GM19099 (cell line): ENCODE measurements around the gene BAZ1B.

Source experiments
- POLR2A ChIP-seq: IDR thresholded peaks from 3 replicates; pipeline ENCODE4 v1.6.1; 2011; ENCODE audit warnings: low read depth; ENCODE audit not compliant: insufficient read length; ENCODE audit errors: extremely low read depth

Gene BAZ1B

DNA sequence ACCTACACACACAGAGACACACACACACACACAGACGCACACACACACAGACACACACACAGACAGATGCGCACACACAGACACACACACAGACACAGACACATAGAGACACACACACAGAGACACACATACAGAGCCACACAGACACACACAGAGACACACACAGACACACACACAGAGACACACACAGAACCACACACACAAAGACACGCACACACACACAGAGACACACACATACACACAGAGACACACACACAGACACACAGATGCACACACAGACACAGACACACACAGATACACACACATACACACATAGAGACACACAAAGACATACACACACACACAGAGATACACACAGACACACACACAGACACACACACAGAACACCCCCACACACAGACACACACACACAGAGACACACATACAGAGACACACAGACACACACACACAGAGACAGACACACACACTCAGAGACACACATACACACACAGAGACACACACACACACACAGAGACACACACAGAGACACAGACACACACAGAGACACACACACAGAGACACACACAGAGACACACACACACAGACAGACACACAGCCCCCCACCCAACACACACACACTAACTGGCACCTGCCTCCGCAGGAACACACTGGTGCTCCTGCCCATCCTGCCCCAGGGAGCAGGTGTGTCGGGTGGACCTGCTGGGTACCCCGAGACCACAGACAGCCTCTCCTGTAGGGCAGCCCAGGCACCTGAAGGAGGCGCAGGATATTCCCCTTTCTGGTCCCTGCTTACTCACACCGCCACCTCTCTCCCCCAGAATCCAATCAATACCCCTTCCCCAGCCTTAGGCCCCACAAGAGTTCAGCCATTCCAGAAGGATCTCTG lies 93.9 kb downstream of the BAZ1B start:
- no peak for TF ChIP-seq POLR2A

DNA sequence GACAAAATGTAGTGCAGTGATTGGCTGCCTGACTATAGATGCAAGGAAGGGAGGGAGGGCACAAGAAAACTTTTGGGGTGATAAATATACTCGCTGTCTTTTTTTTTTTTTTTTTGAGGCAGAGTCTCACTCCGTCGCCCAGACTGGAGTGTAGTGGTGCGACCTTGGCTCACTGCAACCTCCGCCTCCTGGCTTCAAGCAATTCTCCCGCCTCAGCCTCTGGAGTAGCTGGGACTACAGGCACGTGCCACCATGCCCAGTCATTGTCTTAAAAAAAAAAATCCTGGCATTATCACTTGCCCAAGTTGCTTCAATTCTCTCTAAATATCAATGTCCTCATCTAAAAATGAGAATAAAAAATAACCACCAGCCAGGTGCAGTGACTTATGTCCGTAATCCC lies 96.1 kb downstream of the BAZ1B start:
- TF ChIP-seq POLR2A = no peak

DNA sequence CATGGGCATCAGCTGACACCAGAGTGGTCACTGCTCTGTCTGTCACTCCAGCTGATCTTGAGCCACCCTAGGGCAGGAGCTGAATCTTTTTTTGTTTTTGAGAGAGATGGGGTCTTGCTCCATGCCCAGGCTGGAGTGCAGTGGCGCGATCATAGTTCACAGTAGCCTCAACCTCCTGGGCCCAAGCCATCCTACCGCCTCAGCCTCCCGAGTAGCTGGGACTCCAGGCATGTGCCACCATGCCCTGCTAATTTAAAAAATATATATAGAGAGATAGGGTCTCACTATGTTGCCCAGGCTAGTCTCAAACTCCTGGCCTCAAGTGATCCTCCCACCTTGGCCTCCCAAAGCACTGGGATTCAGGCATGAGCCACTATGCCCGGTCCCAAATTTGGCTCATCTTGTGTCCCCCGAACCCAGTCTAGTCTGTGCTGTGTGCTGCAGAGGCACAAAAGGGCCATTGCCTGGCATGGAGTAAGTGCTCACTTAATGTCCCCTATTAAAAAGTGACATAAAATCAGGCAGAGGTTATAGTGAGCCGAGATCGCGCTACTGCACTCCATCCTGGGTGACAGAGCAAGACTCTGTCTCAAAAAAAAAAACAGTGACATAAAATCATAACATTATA lies 96.6 kb downstream of the BAZ1B start:
- TF ChIP-seq POLR2A = no peak

DNA sequence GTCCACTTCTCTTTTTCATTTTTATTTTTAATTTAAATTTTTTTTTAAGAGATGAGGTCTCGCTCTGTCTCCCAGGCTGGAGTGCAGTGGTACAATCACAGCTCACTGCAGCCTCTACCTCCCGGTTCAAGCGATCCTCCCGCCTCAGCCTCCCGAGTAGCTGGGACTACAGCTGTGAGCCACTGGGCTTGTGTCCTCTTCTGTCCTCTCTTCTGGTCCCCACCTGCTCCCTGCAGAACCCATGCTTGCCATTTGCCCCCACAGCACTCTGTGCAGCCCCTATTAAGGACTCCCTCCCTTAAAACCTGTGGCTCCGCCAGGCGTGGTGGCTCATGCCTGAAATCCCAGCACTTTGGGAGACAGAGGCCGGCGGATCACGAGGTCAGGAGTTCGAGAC lies 97.6 kb downstream of the BAZ1B start:
- no peak for TF ChIP-seq POLR2A

DNA sequence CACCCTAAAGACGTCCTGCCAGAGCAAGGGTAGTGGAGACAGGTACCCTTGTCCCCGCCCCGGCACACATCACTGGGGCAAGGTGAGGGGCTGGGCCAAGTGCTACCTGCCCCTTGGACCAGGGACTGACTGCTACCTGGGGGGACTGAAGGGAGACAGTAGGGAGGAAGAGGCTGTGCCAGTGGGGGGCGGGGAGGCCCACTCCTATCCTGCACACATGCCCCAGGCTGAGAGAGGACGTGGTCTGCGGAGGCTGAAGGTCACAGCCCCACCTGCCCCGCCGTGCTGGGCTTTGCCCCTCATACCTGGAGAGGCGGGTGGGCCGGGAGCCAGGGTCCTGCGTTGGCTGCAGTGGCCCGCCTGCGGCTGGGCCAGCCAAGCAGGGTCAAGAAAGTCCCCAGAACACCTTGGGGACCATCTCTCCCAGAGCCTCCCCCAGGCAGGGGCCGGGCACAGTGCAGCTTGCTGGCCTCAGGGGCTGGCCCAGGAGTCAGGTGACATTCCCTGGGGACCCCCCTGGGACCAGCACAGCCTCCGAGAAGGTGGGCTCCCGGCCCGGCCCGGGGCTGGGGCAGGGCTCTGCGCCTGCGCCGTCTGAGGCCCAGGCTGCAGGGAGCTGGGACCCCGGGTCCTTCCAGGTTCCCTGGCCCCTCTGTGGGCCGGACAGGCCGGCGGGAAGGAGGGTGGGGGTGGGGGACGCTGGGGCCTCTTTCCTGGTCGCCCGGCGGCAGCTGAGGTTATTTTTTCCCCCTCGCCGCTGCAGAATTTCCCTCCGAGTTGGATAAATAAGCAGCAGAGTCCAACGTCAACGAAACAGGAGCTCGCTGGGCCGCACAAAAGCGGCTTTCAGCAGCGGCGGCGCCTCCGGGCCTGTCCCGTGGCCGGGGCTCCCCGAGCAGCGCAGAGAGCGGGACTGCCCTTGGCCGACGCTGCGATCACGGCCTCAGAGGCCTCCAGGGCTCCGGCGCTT lies 98.3 kb downstream of the BAZ1B start:
- no peak for TF ChIP-seq POLR2A

DNA sequence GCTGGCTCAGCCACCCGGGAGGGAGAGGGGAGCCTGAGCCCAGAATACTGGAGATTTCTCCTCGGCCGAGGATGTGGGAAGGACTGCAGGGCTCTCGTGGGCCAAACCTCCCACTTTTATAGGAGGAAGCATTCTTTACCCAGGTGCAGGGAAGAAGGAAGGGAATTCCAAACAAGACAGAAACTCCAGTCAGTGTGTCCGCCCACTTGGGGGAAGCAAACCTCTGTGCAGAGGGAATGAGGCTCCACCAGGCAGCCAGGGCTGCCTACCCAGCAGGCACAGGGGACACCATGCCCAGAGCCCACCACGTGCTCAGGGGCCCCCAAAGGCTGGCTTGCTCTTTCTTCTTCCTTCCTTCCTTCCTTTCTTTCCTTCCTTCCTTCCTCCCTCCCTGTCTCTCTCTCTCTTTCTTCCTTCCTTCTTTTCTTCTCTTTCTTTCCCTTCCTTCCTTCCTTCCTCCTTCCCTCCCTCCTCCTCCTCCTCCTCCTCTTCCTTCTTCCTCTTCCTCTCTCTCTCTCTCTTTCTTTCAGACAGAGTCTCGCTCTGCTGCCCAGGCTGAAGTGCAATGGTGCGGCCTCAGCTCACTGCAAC lies 103.9 kb downstream of the BAZ1B start:
- TF ChIP-seq POLR2A = no peak

DNA sequence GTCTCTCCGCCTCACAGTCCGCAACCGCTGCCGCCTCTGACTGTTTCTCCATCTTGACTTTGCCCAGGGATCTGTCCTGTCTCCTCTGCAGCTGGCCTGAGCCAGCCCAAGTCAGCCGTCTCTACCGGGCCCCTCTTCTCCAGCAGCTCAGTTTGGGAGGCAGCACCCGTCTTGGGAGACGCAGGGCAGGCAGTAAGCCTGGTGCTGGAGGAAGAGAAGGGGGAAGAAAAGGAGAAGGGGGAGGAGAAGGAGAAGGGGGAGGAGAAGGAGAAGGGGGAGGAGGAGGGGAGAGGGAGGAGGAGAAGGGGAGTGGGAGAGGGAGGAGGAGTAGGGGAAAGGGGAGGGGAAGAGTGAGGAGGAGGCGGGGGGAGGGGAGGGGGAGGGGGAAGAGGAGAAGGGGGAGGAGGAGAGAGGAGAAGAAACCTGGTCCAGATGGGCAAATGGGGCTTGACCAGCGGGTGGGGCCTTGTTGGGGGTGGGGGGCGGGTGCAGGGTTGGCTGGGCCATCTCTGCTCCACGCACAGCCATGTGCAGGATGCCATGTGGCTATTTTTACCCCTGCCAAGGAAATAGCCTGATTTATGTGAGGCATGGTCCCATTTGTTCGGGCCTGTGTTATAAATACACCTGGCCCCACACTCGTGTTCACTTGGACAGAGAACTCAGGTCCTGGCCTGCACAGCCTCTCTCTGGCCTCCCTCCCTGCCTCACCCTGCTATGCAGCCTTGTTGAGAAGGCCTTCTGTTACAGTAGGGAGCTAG lies 124.4 kb downstream of the BAZ1B start:
- TF ChIP-seq POLR2A = no peak

DNA sequence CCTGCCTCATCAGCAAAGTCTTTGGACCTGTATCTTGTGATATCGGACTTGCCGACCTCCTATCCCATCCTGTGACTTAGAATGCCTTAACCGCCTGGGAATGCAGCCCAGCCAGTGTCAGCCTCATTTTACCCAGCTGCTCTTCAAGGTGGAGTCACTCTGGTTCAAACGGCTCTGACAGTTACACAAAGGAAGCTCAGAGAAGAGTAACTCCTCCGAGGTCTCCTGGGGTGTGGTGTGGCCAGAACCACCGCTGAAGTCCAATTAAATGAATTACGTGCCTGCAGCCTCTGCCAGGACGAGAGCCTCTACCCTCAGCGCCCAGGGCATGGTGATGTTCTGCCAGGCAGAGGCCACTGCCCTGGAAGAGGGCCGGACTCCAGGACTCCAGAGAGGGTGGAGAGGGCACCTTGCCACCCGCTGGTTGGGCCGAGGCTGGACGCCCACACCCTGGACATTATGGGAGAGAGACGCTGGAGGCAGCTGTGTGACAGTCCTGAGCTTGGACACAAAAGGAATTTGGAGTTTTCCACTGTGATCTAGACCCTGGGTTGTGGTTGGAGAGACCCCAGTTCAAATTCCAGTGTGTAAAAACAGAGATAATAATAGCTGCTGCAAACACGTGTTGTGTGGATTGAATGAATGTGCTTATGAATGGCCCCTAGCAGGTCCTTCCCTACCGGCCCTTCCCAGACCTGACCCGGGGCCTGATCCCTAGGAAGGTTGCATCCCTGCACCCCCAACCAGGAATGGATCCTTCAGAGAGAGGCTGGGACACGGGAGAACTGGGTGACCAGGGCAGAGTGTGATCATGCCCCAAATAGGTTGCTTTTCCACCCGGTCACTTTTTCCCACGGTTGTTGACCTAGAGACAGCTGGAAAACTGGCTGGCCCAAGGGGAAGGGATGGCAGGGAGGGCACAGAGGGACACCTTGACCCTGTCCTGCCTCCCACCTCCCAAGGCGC lies 126.3 kb downstream of the BAZ1B start:
- no peak for TF ChIP-seq POLR2A

DNA sequence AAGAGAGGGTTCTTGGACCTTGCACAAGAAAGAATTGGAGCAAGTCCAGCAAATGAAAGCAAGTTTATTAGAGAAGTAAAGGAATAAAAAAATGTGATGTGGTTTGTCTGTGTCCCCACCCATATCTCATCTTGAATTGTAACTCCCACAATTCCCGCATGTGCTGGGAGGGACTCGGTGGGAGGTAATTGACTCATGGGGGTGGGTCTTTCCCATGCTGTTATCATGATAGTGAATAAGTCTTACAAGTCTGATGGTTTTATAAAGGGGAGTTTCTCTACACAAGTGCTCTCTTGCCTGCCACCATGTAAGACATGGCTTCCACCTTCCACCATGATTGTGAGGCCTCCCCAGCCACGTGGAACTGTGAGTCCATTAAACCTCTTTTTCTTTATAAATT lies 127.7 kb downstream of the BAZ1B start:
- no peak for TF ChIP-seq POLR2A

DNA sequence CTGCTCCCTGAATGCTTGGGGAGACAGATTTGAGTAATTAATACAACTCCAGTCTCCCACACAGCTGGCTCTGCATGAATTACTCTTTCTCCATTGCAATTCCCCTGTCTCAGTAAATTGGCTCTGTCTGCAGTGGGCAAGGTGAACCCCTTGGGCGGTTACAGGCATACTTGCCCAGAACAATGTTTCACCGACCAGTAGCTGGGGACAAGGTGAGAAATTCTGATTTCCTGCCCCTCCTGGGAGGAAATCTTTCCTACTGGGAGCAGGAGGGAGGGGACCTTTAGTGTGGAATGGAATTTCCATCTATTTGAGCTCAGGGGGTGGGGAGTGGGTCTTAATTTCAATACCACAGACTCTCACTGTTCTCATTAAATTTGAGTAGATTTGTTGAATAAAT lies 130.7 kb downstream of the BAZ1B start:
- TF ChIP-seq POLR2A = no peak
